Fibroblast of lung (primary cell): ENCODE data around the gene RPS19BP1. TPM values are rescaled to one million over a fixed set of nuclear protein-coding genes. Genes with fewer than 3 reads are reported as not detected.

Experiments used
- DNase-seq, 2 donors: peaks; one replicate each; pipeline versions ENCODE4 v3.0.0 to v3.0.0-alpha.2; 2010; ENCODE audit warnings: low read depth in 2 of 2
- H2AFZ ChIP-seq: 2 replicates; pipeline ENCODE4 v1.5.1; 2012; ENCODE audit warnings: low read length, control low read depth, inconsistent platforms
- H3K27ac ChIP-seq: 2 replicates; pipeline ENCODE4 v1.5.1; 2011; ENCODE audit warnings: low read length, control low read depth; ENCODE audit not compliant: insufficient read depth
- H3K27me3 ChIP-seq: 2 replicates; pipeline ENCODE4 v1.5.1; 2011; ENCODE audit warnings: mild to moderate bottlenecking, low read length; ENCODE audit not compliant: control insufficient read depth, insufficient read depth
- H3K36me3 ChIP-seq: 2 replicates; pipeline ENCODE4 v1.5.1; 2011; ENCODE audit warnings: low read length; ENCODE audit not compliant: control insufficient read depth, insufficient read depth
- H3K4me1 ChIP-seq: 2 replicates; pipeline ENCODE4 v1.5.1; 2011; ENCODE audit warnings: low read length; ENCODE audit not compliant: control insufficient read depth, insufficient read depth; ENCODE audit errors: extremely low read depth
- H3K4me2 ChIP-seq: 2 replicates; pipeline ENCODE4 v1.5.1; 2011; ENCODE audit warnings: low read length, control low read depth; ENCODE audit not compliant: insufficient read depth; ENCODE audit errors: extremely low read depth
- H3K4me3 ChIP-seq, 4 experiments: fragments of 200-600 bp in 1 of 4; sonication (generic) in 1 of 4; replicated peaks in 1 of 4; 2 replicates each; pipeline ENCODE4 v1.5.1; 2011 to 2016; ENCODE audit warnings: low read length in 4 of 4, low read depth in 3 of 4, mild to moderate bottlenecking in 3 of 4, control low read depth in 2 of 4, inconsistent platforms in 1 of 4, mixed read lengths in 1 of 4; ENCODE audit not compliant: insufficient read depth in 1 of 4; ENCODE audit errors: control extremely low read depth in 1 of 4
- H3K79me2 ChIP-seq: 2 replicates; pipeline ENCODE4 v1.5.1; 2012; ENCODE audit warnings: mild to moderate bottlenecking, low read length, inconsistent platforms; ENCODE audit not compliant: control insufficient read depth, insufficient read depth
- H3K9ac ChIP-seq: 2 replicates; pipeline ENCODE4 v1.5.1; 2011; ENCODE audit warnings: mild to moderate bottlenecking, low read length, control low read depth; ENCODE audit not compliant: insufficient read depth
- H3K9me3 ChIP-seq: 2 replicates; pipeline ENCODE4 v1.5.1; 2012; ENCODE audit warnings: low read depth, low read length; ENCODE audit not compliant: control insufficient read depth, insufficient read depth
- H4K20me1 ChIP-seq: 2 replicates; pipeline ENCODE4 v1.5.1; 2011; ENCODE audit warnings: low read length; ENCODE audit not compliant: control insufficient read depth, insufficient read depth; ENCODE audit errors: extremely low read depth
- EZH2 ChIP-seq: IDR thresholded peaks from 2 replicates; pipeline ENCODE4 v1.5.1; 2012; ENCODE audit warnings: low read length, control low read depth, mild to moderate bottlenecking; ENCODE audit errors: missing control alignments
- polyA plus RNA-seq, 2 donors: library from polyadenylated mRNA; depleted of rRNA in 1 of 2; stranded (reverse) in 1 of 2; unstranded in 1 of 2; fragments of >200 nt; gene quantifications; 2 replicates each; pipeline ENCODE4 v1.2.1, GENCODE V29; 2011 to 2012; ENCODE audit warnings: missing spikeins in 1 of 2
- total RNA-seq: library from RNA; depleted of rRNA; stranded (reverse); fragments of >200 nt; gene quantifications from 2 replicates; pipeline ENCODE4 v1.2.1, GENCODE V29; 2014
- TF ChIP-seq, protein P1 (sequence below), 2 donors: IDR thresholded peaks in 1 of 2; conservative IDR thresholded peaks in 1 of 2; 1 replicate in 1 of 2; 2 replicates in 1 of 2; pipeline ENCODE4 v1.5.1; 2011 to 2012; ENCODE audit warnings: low read length in 2 of 2, control low read depth in 1 of 2, inconsistent platforms in 1 of 2, low read depth in 1 of 2, mild to moderate bottlenecking in 1 of 2

RPS19BP1 gene
- total and polyA plus RNA-seq, 2 donors (not counting 1 experiment from before 2014, with no cell fraction given), result 41.6 to 44.3 TPM

DNA sequence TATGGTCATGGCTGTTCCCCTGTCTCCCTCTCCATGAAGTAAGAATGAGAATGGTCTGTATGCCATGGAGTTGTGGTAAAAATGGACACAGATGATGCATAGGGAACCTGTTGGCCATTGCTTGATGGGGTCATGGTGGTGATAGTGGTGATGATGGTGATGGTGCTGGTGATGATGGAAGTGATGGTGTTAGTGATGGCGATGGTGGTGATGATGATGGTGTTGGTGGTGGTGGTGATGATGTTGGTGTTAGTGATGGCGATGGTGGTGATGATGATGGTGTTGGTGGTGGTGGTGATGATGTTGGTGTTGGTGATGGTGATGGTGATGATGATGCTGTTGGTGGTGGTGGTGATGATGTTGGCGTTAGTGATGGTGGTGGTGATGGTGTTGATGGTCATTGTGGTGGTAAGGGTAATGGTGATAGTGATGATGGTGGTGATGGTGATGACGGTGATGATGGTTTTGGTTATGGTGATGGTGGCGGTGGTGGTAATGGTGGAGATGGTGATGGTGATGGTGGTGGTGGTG is 32.9 kb upstream of the RPS19BP1 start:
- no peak overlapping the region for H3K4me3 ChIP-seq
- H3K27ac ChIP-seq, result no peak overlapping the region
- no peaks in the 10 kb centered on the region for H3K4me1 ChIP-seq
- H3K27me3 ChIP-seq, result no peaks in the 10 kb centered on the region
- H4K20me1 ChIP-seq, result no peaks in the 10 kb centered on the region
- no peak overlapping the region for H2AFZ ChIP-seq
- H3K9me3 ChIP-seq, result no peaks in the 10 kb centered on the region
- H3K9ac ChIP-seq, result no peak overlapping the region
- DNase-seq, result no peak
- no peaks in the 10 kb centered on the region for H3K79me2 ChIP-seq
- H3K36me3 ChIP-seq, result no peaks in the 10 kb centered on the region
- no peak for TF ChIP-seq EZH2
- TF ChIP-seq, protein P1, sequence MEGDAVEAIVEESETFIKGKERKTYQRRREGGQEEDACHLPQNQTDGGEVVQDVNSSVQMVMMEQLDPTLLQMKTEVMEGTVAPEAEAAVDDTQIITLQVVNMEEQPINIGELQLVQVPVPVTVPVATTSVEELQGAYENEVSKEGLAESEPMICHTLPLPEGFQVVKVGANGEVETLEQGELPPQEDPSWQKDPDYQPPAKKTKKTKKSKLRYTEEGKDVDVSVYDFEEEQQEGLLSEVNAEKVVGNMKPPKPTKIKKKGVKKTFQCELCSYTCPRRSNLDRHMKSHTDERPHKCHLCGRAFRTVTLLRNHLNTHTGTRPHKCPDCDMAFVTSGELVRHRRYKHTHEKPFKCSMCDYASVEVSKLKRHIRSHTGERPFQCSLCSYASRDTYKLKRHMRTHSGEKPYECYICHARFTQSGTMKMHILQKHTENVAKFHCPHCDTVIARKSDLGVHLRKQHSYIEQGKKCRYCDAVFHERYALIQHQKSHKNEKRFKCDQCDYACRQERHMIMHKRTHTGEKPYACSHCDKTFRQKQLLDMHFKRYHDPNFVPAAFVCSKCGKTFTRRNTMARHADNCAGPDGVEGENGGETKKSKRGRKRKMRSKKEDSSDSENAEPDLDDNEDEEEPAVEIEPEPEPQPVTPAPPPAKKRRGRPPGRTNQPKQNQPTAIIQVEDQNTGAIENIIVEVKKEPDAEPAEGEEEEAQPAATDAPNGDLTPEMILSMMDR (conservative IDR thresholded peaks at IDR 0.05 in 1 of 2, IDR thresholded peaks at IDR 0.05 in 1 of 2; ENCODE audit: low read depth in 1 of 2, low read length in 2 of 2), result no peak
- no peak overlapping the region for H3K4me2 ChIP-seq

DNA sequence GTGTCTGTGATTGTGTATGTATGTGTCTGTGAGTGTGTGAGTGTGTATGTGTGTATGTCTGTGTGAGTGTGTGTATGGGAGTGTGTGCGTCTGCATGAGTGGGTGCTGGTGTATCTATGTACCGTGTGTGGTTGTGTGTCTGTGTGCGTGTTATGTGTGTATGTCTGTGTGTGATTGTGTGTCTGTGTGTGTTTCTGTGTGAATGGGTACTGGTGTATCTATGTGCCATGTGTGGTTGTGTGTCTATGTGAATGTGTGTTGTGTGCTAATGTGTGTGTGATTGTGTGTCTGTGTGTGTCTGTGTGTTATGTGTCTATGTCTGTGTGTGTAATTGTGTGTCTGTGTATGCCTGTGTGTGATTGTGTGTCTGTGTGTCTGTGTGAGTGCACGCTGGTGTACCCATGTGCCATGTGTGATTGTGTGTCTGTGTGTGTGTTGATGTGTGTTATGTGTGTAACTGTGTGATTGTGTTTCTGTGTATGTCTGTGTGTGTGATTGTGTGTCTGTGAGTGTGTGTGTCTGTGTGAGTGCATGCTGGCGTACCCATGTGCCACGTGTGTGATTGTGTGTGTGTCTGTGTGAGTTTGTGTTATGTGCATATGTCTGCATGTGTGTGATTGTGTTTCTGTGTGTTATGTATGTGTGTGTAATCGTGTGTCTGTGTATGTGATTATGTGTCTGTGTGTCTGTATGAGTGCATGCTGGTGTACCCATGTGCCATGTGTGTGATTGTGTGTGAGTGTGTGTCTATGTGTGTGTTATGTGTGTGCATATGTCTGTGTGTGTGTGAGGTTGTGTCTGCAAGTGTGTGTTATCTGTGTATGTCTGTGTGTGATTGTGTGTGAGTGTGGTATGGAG is 31.3 kb upstream of the RPS19BP1 start:
- Histone ChIP-seq H3K27ac (no peak overlapping the region), H4K20me1 (no peaks in the 10 kb centered on the region), H2AFZ (no peak overlapping the region), H3K36me3 (no peaks in the 10 kb centered on the region), H3K4me2 (no peak overlapping the region), H3K4me3 (no peak overlapping the region), H3K9me3 (no peaks in the 10 kb centered on the region), H3K27me3 (peaks cover 13% of the 10 kb centered on the region), H3K79me2 (no peaks in the 10 kb centered on the region), H3K4me1 (no peaks in the 10 kb centered on the region), H3K9ac (no peak overlapping the region)
- TF ChIP-seq, protein P1 (conservative IDR thresholded peaks at IDR 0.05 in 1 of 2, IDR thresholded peaks at IDR 0.05 in 1 of 2; ENCODE audit: low read depth in 1 of 2, low read length in 2 of 2), result no peak
- no peak for TF ChIP-seq EZH2
- DNase-seq, result no peak

DNA sequence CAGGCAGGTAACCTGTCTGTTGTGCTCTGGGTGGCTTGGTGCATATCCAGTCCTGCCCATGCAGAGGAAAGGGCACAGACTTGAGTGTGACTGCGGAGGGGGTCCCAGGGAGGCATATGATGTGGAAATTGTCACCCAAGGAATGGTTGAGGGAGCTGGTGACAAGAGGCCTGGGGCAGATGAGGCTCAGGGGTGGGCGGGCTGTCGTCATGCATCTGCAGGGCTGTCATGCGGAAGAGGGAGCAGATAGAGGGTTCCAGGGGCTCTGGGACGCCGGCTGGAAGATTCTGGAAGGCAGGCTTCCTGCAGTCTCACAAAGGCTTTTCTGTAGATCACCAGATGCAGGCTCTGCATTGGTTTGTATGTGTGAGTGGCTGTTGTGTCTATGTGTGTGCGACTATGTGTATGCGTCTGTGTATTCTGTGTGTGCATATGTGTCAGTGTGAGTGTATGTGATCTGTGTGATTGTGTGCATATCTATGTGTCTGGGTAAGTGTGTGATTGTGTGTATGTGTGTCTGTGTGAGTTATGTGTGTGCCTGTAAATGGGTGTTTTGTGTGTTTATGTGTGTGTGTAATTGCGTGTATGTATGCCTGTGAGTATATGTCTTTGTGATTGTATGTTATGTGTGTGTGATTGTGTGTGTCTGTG is 30.4 kb upstream of the RPS19BP1 start:
- no peaks in the 10 kb centered on the region for H3K4me1 ChIP-seq
- H3K9ac ChIP-seq, result no peak overlapping the region
- H3K27me3 ChIP-seq, result peaks cover 19% of the 10 kb centered on the region
- H3K79me2 ChIP-seq, result no peaks in the 10 kb centered on the region
- DNase-seq, result no peak
- no peaks in the 10 kb centered on the region for H4K20me1 ChIP-seq
- H3K9me3 ChIP-seq, result no peaks in the 10 kb centered on the region
- H3K4me3 ChIP-seq, result no peak overlapping the region
- TF ChIP-seq, protein P1 (conservative IDR thresholded peaks at IDR 0.05 in 1 of 2, IDR thresholded peaks at IDR 0.05 in 1 of 2; ENCODE audit: low read depth in 1 of 2, low read length in 2 of 2), result no peak
- TF ChIP-seq EZH2, result no peak
- no peak overlapping the region for H3K27ac ChIP-seq
- no peak overlapping the region for H2AFZ ChIP-seq
- no peak overlapping the region for H3K4me2 ChIP-seq
- no peaks in the 10 kb centered on the region for H3K36me3 ChIP-seq
